GM12801 (cell line): ENCODE data around the gene SEC24D.

ENCODE experiments used
- CTCF ChIP-seq: IDR thresholded peaks from one replicate; pipeline ENCODE4 v1.5.1; 2011; ENCODE audit warnings: control low read depth; ENCODE audit not compliant: insufficient read length; ENCODE audit errors: extremely low read depth

Gene SEC24D

GRCh38 chr4:118676128-118676527 lies 159.8 kb downstream of the SEC24D start:
- TF ChIP-seq CTCF = no peak
